ENCODE measurements around the gene SH2D3A.

GRCh38 chr19:6712231-6712630 is 55.0 kb downstream of the SH2D3A start:
- TF ChIP-seq POLR2A (IDR thresholded peaks at IDR 0.05) (no peak), CTCF (IDR thresholded peaks at IDR 0.05) (no peak)

Data from ovary (tissue), 3 donors.